GM21723 (cell line): ENCODE results near the gene UGT2B10.
"Not testable (repeated sequence)": the region's sequence is repeated elsewhere in the genome, so short reads cannot be mapped to it uniquely, and the experiment has no call there.

ENCODE experiments used
- ATAC-seq: cut with Tn5 transposase; IDR thresholded peaks from one replicate; pipeline ENCODE4 v1.9.1; 2021; ENCODE audit warnings: mild to moderate bottlenecking, moderate library complexity; ENCODE audit not compliant: unreplicated experiment

The UGT2B10 gene

GRCh38 chr4:68815617-68816409 lies at the start of gene UGT2B10:
Gene UGT2B10, plus strand, starts transcription at chr4:68815994. Its CDS starts 26 bp downstream, at chr4:68816020.
- ATAC-seq = not testable (repeated sequence)

GRCh38 chr4:68771836-68772235 lies 44.0 kb upstream of the UGT2B10 start:
- not testable (repeated sequence) for ATAC-seq

GRCh38 chr4:68773699-68774098 lies 42.1 kb upstream of the UGT2B10 start:
- ATAC-seq = no peak

DNA sequence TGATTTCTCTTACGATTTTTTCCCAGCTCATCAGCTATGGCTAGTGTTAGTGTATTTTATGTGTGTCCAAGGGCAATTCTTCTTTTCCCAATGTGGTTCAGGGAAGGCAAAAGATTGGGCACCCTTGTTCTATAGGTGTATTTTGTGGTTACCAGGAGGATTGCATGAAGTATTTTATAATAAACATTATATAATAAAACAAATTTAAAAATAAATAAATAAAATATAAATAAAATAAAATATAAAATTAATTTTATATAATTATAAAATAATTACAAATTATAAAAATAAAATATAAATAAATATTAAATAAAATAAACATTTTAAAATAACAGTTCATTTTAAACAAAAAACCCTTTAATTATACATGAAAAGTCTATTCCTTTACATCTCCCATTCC lies 35.6 kb upstream of the UGT2B10 start:
- ATAC-seq = no peak

GRCh38 chr4:68797048-68797447 lies 18.7 kb upstream of the UGT2B10 start:
- ATAC-seq = no peak

DNA sequence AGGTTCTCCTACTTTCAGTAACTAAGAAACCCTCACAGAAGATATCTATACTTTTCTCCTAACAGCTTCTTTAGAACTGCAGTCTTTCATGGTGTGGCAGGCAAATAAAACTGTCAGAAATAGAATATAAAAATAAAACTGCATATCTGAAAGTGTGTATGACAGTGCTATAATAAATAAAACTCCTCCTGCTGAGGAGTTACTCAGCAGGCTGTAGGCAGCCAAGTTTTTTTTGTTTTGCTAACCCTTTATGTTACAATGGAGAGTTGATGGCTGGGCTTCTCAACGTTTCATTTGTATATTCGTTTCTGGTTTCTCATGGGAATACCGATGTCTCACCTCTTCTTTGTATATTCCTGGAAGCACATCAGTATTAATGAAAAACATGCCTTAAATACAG lies 18.2 kb upstream of the UGT2B10 start:
- ATAC-seq = no peak

DNA sequence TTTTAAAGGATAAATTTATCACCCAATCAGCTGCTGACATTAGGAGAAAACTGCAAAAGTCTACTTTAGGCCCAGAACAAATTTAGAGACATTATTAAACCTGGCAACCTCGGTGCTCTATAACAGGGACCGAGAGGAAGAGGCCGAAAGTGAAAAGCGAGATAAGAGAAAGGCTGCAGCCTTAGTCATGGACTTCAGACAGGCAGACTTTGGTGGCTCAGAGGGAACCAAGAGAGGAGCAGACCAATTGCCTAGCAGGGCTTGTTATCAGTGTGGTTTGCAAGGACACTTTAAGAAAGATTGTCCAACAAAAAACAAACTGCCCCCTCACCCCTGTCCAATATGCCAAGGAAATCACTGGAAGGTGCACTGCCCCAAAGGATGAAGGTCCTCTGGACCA lies 12.8 kb upstream of the UGT2B10 start:
- ATAC-seq = no peak

DNA sequence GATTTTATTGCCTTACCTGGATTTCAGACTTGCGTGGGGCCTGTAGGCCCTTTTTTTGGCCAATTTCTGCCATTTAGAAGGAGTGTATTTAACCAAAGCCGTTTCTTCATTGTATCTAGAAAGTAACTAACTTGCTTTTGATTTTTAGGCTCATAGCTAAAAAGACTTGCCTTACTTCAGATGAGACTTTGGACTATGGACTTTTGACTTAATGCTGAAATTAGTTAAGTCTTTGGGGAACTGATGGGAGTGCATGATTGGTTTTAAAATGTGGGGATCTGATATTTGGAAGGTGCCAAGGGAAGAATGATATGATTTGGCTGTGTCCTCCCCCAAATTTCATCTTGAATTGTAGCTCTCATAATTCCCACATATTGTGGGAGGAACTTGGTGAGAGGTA lies 7.7 kb upstream of the UGT2B10 start:
- no peak for ATAC-seq

DNA sequence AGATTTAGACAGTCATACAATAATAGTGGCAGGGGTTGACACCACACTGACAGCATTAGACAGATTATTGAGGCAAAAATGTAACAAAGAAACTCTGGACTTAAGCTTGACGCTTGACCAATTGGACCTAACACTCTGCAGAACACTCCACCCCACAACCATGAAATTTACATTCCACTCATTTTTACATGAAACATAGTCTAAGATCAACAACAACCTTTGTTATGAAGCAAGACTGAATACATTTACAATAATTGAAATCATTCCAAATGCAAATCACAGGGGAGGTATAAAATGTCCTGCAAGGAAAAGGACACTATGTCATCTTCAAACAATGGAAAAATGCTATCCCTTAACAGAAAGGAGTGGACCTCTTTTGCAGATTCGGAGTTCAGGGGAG lies 4.9 kb upstream of the UGT2B10 start:
- no peak for ATAC-seq

GRCh38 chr4:68816410-68817265 lies 844 bp downstream of the UGT2B10 start:
- ATAC-seq = not testable (repeated sequence)

- no peak for ATAC-seq
These were observed 1.6 kb downstream of the UGT2B10 start for GRCh38 chr4:68817386-68817785.

DNA sequence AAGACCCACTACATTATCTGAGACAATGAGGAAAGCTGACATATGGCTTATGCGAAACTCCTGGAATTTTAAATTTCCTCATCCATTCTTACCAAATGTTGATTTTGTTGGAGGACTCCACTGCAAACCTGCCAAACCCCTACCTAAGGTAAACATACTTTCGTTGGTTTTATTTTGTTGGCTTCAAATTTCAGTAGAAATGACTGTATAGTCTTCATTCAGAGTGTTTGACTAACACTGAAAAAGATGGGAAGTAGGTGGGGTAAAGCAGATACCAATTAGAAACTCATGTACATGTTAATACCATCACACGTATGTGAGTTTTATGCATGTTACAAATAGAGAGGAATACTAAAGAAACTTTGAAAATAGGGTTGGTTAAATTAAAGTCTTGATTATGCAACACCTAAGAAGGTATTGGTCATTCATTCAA lies 2.3 kb downstream of the UGT2B10 start:
- not testable (repeated sequence) for ATAC-seq

DNA sequence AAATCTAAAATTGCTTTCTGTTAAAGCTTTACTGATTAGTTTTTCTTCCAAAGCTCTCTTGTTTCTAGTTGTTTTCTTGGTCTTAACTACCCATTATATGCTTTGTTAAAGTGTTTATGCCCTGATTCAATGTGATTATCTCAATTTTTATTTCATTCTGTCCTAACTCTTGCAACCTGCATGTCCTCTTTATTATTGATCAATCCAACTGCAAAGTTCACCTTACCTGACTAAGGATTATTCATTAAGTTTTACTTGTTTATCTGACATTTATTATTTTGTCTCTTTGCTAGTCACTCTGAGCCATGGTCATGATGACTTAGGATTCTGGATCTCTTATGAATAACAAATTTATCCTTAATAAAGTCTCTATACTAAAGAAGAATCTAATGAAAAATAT lies 15.8 kb downstream of the UGT2B10 start:
- no peak for ATAC-seq

DNA sequence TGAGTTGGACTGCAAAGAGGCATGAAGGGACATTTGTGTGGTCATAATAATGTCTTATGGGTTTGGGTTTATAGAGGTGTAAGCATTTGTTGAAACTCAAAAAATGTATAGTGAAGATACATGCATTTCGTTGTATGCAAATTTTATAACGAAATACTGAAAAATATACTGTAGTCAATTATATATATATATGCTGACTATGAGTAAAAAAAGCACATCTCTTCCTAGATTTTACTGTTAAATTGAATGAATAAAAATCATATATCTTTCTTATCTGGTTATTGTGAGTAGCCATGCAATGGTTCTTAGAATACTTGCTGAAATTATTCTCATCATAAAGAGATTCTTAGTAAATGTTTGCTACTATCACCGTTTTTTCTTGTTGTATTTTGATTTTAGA lies 34.5 kb downstream of the UGT2B10 start:
- ATAC-seq = no peak

DNA sequence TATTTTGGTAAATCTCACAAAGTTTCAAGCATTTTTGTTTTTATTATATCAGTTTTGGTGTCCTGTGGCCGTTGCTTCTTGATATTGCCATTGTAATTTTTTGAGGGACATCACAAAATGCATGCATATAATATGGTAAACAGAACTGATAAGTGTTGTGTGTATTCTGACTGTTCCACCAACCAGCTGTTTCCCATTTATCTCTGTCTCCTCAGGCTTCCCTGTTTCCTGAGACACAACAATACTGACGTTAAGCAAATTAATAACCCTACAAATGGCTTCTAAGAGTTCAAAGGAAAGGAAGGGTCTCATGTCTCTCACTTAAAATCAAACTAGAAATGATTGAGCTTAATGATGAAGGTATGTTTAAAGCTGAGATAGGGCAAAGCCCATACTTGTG lies 40.0 kb downstream of the UGT2B10 start:
- no peak for ATAC-seq

DNA sequence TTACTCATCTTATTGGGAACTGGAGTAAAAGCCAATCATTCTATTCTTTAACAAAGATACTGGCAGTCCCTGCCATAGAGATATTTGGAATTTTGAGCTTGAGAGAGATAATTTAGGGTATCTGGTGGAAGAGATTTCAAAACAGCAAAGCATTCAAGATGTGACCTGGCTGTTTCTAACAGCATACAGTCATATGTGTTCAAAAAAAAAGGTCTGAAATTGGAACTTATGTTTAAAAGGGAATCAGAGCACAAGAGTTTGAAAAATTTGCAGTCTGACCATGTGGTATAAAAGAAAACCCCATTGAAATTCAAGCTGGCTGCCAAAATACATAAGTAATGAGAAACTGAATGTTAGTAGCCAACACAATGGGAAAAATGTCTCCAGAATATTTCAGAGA lies 42.2 kb downstream of the UGT2B10 start:
- no peak for ATAC-seq

DNA sequence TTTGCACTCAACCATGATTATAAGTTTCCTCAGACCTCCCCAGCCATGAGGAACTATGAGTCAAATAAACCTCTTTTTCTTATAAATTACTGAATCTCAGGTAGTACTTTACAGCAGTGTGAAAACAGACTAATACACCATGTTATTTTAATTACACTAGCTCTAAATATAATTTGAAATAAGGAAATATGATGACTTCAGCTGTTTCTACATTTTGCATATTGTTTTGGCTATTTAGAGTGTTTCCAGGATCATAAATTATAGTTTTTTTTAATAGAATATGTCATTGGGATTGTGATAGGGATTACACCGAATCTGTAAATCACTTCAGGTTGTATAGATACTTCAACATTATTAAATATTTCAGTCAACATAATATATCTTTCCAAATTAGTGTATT lies 43.9 kb downstream of the UGT2B10 start:
- no peak for ATAC-seq

- no peak for ATAC-seq
These were observed 45.3 kb downstream of the UGT2B10 start for GRCh38 chr4:68861057-68861456.

DNA sequence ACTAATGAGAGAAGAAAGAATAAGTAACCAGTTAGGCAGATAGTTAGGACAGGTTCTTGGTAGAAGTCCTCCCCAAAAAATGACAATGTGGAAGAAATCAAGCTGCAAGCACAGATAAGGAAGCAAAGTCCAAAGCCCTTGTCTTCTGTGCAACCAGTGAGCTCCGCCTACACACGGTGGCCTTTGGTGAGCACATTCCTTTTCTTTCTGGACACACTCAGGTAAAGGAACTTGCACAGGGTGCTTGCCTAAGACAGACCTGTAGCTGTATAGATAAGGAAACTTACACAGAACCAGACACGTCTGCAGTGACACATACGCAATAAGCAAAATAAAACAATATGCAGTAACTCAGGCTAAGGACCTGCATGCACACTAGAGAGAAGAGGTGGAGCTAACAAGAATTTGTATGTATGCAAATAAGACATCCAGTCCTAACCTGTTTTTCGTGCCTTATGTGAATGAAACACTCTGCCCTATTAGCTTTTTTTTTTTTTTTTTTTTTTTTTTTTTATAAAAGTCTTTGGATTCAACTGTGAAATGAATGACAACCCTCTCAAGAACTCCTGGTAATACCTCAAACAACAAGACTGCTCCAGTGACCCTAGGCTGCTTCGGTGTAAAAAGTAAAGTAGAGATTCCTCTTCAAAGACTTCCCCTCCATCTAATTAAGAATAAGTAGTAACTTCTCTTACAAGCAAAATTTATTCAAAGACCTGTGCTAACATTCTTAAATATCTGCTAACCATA lies 48.8 kb downstream of the UGT2B10 start:
- no peak for ATAC-seq

DNA sequence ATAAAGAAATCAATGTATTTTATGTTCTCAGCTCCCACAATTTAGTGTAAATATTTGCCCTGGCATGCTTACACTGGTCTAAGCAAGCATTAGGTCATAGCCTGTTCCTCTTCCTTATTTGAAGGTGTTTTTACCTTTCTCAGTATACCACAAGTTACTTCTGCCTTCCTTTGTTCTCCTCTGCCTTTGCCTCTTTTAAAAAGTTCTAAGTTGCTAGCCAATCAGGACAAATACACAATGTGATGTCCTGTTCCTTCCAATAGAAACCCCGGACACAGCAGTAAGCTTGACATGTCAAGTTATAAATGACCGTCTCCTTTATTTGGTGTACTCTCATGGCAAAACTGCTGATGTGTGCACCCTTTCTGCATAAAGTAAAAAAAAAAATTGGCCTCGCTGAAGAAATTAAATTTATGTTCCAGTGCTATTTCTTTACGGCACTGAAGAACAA lies 49.4 kb downstream of the UGT2B10 start:
- ATAC-seq = no peak

- ATAC-seq = no peak
These were observed 50.0 kb downstream of the UGT2B10 start for GRCh38 chr4:68865760-68866159.
